ENCODE results near the gene TRMT10B.
"Not testable (repeated sequence)": the region's sequence is repeated elsewhere in the genome, so short reads cannot be mapped to it uniquely, and the experiment has no call there.

Gene TRMT10B

GRCh38 chr9:37801287-37801850 is 47.8 kb downstream of the TRMT10B start:
- no peak for DNase-seq (ENCODE audit: low spot score)

GRCh38 chr9:37801959-37802711 is 48.5 kb downstream of the TRMT10B start:
- no peak for DNase-seq (ENCODE audit: low spot score)

- no peak for DNase-seq (ENCODE audit: low spot score)
Measured at GRCh38 chr9:37806271-37806670, 52.7 kb downstream of the TRMT10B start.

- DNase-seq (ENCODE audit: low spot score), result not testable (repeated sequence)
Measured at GRCh38 chr9:37809676-37810075, 56.1 kb downstream of the TRMT10B start.

- no peak for DNase-seq (ENCODE audit: low spot score)
Measured at GRCh38 chr9:37811906-37812476, 58.4 kb downstream of the TRMT10B start.

- no peak for DNase-seq (ENCODE audit: low spot score)
Measured at GRCh38 chr9:37812773-37813379, 59.3 kb downstream of the TRMT10B start.

GRCh38 chr9:37818849-37819248 is 65.2 kb downstream of the TRMT10B start:
- no peak for DNase-seq (ENCODE audit: low spot score)

- DNase-seq (ENCODE audit: low spot score), result no peak
Measured at GRCh38 chr9:37820142-37820541, 66.5 kb downstream of the TRMT10B start.

GRCh38 chr9:37825174-37825573 is 71.6 kb downstream of the TRMT10B start:
- DNase-seq (ENCODE audit: low spot score), result not testable (repeated sequence)

GRCh38 chr9:37827483-37828165 is 74.0 kb downstream of the TRMT10B start:
- DNase-seq (ENCODE audit: low spot score), result no peak
